GM12875 (cell line): Measurements from ENCODE around the gene ILF2.

Experiments used
- H3K4me3 ChIP-seq: one replicate; pipeline ENCODE4 v1.5.1; 2011; ENCODE audit warnings: low read depth, low read length, control low read depth
- TF ChIP-seq, protein P1 (sequence below): IDR thresholded peaks from 2 replicates; pipeline ENCODE4 v1.5.1; 2011; ENCODE audit warnings: low read depth, mild to moderate bottlenecking, control low read depth, inconsistent platforms, low read length, moderate library complexity, borderline replicate concordance; ENCODE audit not compliant: insufficient read depth

ILF2 gene

DNA sequence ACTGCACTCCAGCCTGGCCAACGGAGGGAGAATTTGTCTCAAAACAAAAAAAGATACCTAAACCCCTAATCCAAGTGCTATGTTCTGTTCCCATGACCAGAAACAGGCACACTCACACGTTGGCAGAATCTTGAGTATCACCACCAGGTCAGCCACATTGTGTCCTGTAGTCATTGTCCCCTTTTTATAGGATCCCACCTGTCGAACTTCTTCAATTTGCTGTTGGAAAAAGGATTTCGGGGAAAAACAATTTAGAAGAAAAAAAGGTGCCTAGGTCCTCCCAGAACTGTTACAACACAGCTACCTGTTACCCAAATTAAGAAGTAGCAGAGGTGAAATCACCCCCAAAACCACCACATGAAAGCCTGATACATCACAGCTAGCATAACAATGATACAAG lies 3.4 kb downstream of the ILF2 start:
- TF ChIP-seq, protein P1, sequence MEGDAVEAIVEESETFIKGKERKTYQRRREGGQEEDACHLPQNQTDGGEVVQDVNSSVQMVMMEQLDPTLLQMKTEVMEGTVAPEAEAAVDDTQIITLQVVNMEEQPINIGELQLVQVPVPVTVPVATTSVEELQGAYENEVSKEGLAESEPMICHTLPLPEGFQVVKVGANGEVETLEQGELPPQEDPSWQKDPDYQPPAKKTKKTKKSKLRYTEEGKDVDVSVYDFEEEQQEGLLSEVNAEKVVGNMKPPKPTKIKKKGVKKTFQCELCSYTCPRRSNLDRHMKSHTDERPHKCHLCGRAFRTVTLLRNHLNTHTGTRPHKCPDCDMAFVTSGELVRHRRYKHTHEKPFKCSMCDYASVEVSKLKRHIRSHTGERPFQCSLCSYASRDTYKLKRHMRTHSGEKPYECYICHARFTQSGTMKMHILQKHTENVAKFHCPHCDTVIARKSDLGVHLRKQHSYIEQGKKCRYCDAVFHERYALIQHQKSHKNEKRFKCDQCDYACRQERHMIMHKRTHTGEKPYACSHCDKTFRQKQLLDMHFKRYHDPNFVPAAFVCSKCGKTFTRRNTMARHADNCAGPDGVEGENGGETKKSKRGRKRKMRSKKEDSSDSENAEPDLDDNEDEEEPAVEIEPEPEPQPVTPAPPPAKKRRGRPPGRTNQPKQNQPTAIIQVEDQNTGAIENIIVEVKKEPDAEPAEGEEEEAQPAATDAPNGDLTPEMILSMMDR = no peak
- H3K4me3 ChIP-seq = no peak overlapping the region

DNA sequence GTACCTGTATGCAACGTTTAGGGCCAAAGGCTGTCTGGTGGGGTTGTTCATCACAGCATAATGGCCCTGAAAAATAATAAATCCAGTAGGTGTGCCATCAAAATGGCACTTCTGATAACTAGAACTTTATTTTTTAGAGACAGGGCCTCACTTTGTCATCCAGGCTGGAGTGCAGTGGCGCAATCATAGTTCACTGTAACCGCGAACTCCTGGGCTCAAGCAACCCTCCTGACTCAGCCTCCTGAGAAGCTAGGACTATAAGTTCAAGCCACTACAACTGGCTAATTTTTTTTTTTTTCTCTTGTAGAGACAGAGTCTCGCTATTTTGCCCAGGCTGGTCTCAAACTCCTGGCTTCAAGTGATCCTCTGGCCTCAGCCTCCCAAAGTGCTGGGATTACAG lies 7.6 kb downstream of the ILF2 start:
- TF ChIP-seq, protein P1 = no peak
- H3K4me3 ChIP-seq = no peak overlapping the region

DNA sequence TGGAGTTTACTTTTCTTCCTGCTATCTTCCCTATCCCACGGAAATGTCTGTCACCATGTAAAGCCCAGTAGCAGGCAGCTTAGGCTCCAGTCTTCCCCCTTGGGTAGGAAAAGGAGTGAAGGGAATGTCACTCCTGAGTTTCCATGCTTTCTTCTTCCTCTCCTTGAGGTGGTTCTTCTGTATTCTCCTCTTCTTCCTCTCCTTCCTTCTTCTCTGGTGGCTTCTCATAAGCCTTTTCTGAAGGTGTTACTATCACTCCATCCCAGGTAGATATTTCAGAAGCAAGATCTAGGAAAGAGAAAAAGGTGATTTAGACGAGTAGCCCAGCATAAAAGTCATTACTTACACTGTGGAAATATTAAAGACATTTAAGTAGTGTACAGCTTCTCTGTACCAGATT lies 8.5 kb downstream of the ILF2 start:
- no peak overlapping the region for H3K4me3 ChIP-seq
- TF ChIP-seq, protein P1 = no peak

DNA sequence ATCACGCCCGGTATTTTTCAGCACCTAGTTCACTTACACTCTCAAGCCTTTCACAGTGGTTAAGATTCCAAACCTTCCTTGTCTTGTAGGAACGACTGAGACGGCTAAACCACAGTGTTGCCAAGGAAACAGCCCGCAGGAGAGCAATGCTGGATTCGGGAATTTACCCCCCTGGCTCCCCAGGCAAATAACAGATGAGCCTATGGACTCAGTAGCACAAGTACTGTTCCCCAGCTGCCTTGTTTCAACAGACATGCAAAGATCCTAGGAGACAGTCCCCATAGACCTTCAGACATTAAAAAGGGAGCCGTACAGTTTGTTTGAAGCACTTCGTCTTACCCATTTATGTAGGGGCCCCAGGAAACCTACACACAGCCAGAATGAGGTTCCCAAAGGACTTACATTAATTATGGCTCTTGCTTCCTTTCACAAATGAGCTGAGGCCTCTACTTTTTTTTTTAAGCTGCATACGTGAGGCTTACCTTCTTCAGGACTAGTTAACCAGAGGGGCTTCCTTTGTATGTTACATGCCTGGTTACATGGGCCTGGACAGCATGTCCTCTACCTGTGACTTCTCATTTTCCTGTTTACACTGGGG lies 9.6 kb downstream of the ILF2 start:
- TF ChIP-seq, protein P1 = no peak
- H3K4me3 ChIP-seq = no peak overlapping the region

DNA sequence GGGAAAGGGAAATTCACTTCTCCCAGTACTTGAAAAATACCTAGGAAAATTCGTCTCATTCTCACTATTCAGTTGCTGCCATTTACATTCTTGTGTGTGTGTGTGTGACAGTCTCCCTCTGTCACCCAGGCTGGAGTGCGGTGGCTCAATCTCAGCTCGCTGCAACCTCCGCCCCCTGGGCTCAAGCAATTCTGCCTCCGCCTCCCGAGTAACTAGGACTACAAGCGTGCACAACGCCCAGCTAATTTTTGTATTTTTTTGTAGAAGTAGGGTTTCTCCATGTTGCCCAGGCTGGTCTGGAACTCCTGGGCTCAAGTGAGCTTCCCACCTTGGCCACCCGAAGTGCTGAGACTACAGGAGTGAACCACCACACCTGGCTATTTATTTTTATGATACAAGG lies 11.1 kb downstream of the ILF2 start:
- TF ChIP-seq, protein P1 = no peak
- H3K4me3 ChIP-seq = no peak overlapping the region

DNA sequence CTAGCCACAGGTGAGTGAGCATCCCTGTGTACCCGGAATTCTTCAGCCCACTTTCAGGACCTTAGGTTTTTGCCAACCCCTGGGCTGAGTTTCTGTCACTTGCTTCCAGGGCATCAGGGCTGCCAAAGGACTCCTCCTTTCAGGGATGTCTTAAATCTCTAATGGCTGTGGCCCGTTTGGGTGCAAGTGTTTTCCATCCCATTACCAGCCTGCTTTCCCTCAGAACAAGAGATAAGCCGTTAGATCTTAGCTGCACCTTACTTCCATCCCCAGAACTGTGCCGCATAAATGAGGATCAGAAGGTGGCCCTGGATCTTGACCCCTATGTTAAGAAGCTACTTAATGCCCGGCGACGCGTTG lies 11.6 kb downstream of the ILF2 start:
- TF ChIP-seq, protein P1 = no peak
- H3K4me3 ChIP-seq = peak overlapping the region; percentile 64

DNA sequence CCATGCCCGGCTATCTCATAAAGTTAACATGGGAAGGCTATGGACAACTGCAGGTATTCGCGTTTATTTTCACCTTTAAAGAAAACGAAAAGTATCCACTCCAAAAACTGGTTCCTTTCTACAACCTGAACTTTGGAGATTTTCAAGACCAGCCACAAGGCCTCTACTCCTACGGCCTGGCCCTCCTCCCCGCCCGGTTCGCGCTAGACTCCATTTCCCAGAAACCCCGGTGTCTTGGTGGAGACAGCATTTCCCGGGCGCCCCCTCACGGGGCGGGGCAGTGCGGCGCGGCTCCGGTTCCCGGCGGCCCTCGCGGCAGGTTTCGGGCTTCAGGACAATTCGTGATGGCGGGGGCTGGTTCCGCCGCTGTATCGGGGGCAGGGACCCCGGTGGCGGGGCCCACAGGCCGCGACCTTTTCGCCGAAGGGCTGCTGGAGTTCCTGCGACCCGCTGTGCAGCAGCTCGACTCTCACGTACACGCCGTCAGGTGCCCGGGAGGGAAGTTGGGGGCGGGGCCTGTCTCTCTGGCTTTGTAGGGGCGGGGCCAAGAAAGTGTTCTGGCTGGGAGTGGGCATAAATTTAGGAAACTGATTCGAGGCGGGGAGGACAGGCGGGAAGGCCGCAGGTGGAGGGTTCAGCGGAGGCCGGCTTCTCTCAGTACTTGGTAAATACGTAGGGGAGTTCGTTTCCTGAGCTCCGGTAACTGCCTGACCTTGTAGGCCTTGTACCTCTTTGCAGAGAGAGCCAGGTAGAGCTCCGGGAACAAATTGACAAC lies 12.2 kb downstream of the ILF2 start, which contains the start of gene SNAPIN:
TSS of gene SNAPIN (plus strand) at position 304 of the 775 bp plus-strand sequence. CDS start at position 345, 41 bp downstream.
- TF ChIP-seq, protein P1 = no peak
- H3K4me3 ChIP-seq = peak within 1 kb of the TSS; percentile 64
